Adrenal gland (tissue), 12 donors: ENCODE measurements around the gene RPTOR. TPM values are rescaled to one million over a fixed set of nuclear protein-coding genes. Genes with fewer than 3 reads are reported as not detected.

ENCODE experiments used
- DNase-seq, 7 donors: peaks; one replicate each; pipeline ENCODE4 v3.0.0-alpha.2; 2019 to 2020
- H3K27ac ChIP-seq, 5 donors: fragments of 200-600 bp; sonication (generic) in 4 of 5; 1 replicate in 3 of 5; 2 replicates in 2 of 5; pipeline versions ENCODE4 v1.5.1 to v1.8.0; 2016 to 2020; ENCODE audit warnings: mild to moderate bottlenecking in 1 of 5
- H3K27me3 ChIP-seq: fragments of 200-600 bp; 2 replicates; pipeline ENCODE4 v1.8.0; 2021
- H3K36me3 ChIP-seq, 2 donors: fragments of 200-600 bp; replicated peaks in 1 of 2; 1 replicate in 1 of 2; 2 replicates in 1 of 2; pipeline versions ENCODE4 v1.5.1 to v1.8.0; 2018 to 2022
- H3K4me1 ChIP-seq, 2 donors: fragments of 200-600 bp; replicated peaks in 1 of 2; 1 replicate in 1 of 2; 2 replicates in 1 of 2; pipeline versions ENCODE4 v1.5.1 to v1.8.0; 2018 to 2021
- H3K4me3 ChIP-seq, 4 donors: fragments of 200-600 bp; sonication (generic) in 3 of 4; one replicate each; pipeline ENCODE4 v1.5.1; 2016 to 2018
- H3K9me3 ChIP-seq, 3 donors: fragments of 200-600 bp; sonication (generic) in 1 of 3; replicated peaks in 1 of 3; 1 replicate in 2 of 3; 2 replicates in 1 of 3; pipeline versions ENCODE4 v1.5.1 to v1.8.0; 2016 to 2021
- POLR2A ChIP-seq, 2 donors: fragments of 450-650 bp; IDR thresholded peaks; one replicate each; pipeline ENCODE4 v1.6.1; 2017; ENCODE audit warnings: antibody characterized with exemption in 2 of 2, mild to moderate bottlenecking in 2 of 2, moderate library complexity in 1 of 2
- WGBS, 4 donors: extraction: QIAGEN DNeasy Blood & Tissue Kit in 2 of 4; methylation state at CpG; one replicate each; pipeline versions ENCODE4 v1.1.5 to v1.1.7; 2013 to 2017; 5-methylcytosine and 5-hydroxymethylcytosine counted together
- intact Hi-C, 2 donors: fragments of 100-400 bp; cut with DNase I; formaldehyde crosslinking; loops; one replicate each; pipeline versions ENCODE4 v1.14.1 to v1.15.0; 2022 to 2023
- polyA plus RNA-seq, 3 donors: library from polyadenylated mRNA; stranded (reverse); fragments of 200-250 nt in 2 of 3; fragments of 350-450 nt in 1 of 3; fragmentation: Illumina TruSeq in 1 of 3; extraction: RNeasy Lipid Tissue Mini Kit (QIAGEN cat#74804) in 1 of 3; gene quantifications; one replicate each; pipeline ENCODE4 v1.2.3, GENCODE V29; 2013 to 2014
- total RNA-seq, 9 donors: library from RNA; depleted of rRNA in 4 of 9; stranded (reverse); fragments of >200 nt in 4 of 9; fragments of 120-200 nt in 1 of 9; fragmentation: NEBNext Ultra II Directional in 1 of 9; extraction: Animal tissue kit (Norgen Biotek cat#: 25700) in 1 of 9; gene quantifications; one replicate each; pipeline versions ENCODE4 v1.1.0 to v1.2.4, GENCODE V29; 2013 to 2023
- TF ChIP-seq, protein P1 (sequence below), 6 experiments: fragments of 450-650 bp in 4 of 6; fragments of 200-600 bp in 2 of 6; sonication (generic) in 1 of 6; IDR thresholded peaks; 1 replicate in 5 of 6; 2 replicates in 1 of 6; pipeline versions ENCODE4 v1.5.1 to v1.8.0; 2016 to 2021; ENCODE audit warnings: antibody characterized with exemption in 6 of 6, mild to moderate bottlenecking in 2 of 6, moderate library complexity in 1 of 6
- donor health status: healthy with polysubstance abuse.
- donor health status: Bipolar disorder and iron deficiency.
- donor health status: DM: yes; HTN: yes; CAD: no.
- donor health status: DM: no; HTN: no; CAD: no.
- donor health status: DM: no; HTN: no; CAD: no.
- donor health status: DM: yes; HTN: yes; CAD: no.

Gene RPTOR
- total and polyA plus RNA-seq, 12 donors, result 9.7 to 53.3 (median 29.7) TPM

DNA sequence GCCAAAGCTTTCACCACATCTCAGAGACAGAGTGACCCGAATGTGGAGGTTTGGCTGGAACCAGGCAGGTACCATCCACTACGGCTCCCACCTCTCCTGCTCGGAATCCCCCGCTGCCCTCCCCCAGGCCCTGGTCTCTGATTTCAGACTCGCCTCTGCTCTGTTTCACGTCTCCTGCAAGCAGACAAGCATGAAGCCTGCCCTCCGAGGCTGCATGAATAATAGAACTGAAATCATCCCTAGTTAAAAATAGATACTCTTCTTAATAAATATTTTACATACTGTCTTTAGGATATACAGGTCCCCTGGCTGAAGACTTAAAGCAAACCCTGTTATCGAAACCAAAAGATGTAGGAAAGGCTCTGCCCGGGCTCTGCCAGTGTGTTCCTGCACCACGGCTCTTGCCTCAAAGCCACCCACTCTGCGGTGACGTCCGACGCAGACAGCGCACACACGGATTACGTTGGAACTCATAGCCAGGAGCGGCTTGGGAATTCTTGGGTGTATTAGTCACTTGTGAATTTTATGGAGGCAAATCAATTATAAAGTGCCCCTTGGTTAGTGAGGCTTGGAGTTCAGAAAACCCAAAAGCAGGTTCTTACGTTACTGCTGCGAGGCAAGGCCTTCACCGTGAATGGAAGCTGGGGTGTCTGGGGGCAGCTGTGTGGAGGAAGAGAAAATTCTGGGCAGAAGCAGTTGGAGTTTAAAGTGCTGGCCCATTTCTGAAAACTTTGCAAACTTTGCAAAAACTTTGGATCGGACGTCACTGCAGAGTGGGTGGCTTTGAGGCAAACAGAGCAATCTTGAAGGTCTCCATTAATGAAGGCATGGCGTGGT, 42.7 kb upstream of the RPTOR start:
- WGBS, 4 donors, result 82 to 92% (median 90%) methylated on average over 24 of the region's 24 CpGs
- Histone ChIP-seq H3K27me3 (no peaks in the 10 kb centered on the region), H3K27ac (no peak overlapping the region), H3K36me3 (no peaks in the 10 kb centered on the region), H3K9me3 (no peaks in the 10 kb centered on the region), H3K4me1 (no peaks in the 10 kb centered on the region), H3K4me3 (no peak overlapping the region)
- TF ChIP-seq, protein P1, sequence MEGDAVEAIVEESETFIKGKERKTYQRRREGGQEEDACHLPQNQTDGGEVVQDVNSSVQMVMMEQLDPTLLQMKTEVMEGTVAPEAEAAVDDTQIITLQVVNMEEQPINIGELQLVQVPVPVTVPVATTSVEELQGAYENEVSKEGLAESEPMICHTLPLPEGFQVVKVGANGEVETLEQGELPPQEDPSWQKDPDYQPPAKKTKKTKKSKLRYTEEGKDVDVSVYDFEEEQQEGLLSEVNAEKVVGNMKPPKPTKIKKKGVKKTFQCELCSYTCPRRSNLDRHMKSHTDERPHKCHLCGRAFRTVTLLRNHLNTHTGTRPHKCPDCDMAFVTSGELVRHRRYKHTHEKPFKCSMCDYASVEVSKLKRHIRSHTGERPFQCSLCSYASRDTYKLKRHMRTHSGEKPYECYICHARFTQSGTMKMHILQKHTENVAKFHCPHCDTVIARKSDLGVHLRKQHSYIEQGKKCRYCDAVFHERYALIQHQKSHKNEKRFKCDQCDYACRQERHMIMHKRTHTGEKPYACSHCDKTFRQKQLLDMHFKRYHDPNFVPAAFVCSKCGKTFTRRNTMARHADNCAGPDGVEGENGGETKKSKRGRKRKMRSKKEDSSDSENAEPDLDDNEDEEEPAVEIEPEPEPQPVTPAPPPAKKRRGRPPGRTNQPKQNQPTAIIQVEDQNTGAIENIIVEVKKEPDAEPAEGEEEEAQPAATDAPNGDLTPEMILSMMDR (IDR thresholded peaks at IDR 0.05), result no peak
- TF ChIP-seq POLR2A (IDR thresholded peaks at IDR 0.05), result no peak
- intact Hi-C loops, result no loop called here
- no peak for DNase-seq

- Histone ChIP-seq H3K27ac (no peak overlapping the region), H3K4me1 (no peaks in the 10 kb centered on the region), H3K36me3 (no peaks in the 10 kb centered on the region), H3K9me3 (no peaks in the 10 kb centered on the region), H3K27me3 (peaks cover 1% of the 10 kb centered on the region), H3K4me3 (no peak overlapping the region)
- intact Hi-C loops, result no loop called here
- WGBS, 4 donors, result 63 to 91% (median 88%) methylated on average over 3 to 5 of the region's 5 CpGs
- DNase-seq, result no peak
- TF ChIP-seq, protein P1 (IDR thresholded peaks at IDR 0.05), result no peak
- no peak for TF ChIP-seq POLR2A (IDR thresholded peaks at IDR 0.05)
These were observed 42.1 kb upstream of the RPTOR start for GRCh38 chr17:80502578-80502877.

GRCh38 chr17:80503031-80503430, 41.6 kb upstream of the RPTOR start:
- Histone ChIP-seq H3K27ac (no peak overlapping the region), H3K9me3 (no peaks in the 10 kb centered on the region), H3K36me3 (no peaks in the 10 kb centered on the region), H3K27me3 (peaks cover 6% of the 10 kb centered on the region), H3K4me1 (no peaks in the 10 kb centered on the region), H3K4me3 (no peak overlapping the region)
- 67 to 75% (median 73%) methylated on average over 1 to 2 of the region's 2 CpGs for WGBS, 4 donors
- DNase-seq, result no peak
- TF ChIP-seq, protein P1 (IDR thresholded peaks at IDR 0.05), result no peak
- TF ChIP-seq POLR2A (IDR thresholded peaks at IDR 0.05), result no peak
- intact Hi-C loops, result no loop called here

DNA sequence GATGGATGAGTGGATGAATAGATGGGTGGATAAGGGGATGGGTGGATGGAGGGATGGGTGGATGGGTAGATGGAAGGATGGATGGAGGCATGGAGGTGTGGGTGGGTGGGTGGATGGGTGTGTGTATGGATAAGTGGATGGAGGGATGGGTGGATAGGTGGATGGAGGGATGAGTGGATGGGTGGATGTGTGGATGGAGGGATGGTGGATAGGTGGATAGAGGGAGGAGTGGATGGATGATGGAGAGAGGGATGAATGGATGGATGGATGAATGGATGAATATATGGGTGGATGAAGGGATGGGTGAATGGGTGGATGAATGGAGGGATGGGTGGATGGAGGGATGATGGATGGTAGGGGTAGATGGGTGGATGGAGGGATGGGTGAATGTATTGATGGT, 40.7 kb upstream of the RPTOR start:
- TF ChIP-seq, protein P1 (IDR thresholded peaks at IDR 0.05), result no peak
- TF ChIP-seq POLR2A (IDR thresholded peaks at IDR 0.05), result no peak
- Histone ChIP-seq H3K36me3 (no peaks in the 10 kb centered on the region), H3K4me3 (no peak overlapping the region), H3K27ac (no peak overlapping the region), H3K4me1 (no peaks in the 10 kb centered on the region), H3K9me3 (no peaks in the 10 kb centered on the region), H3K27me3 (peaks cover 6% of the 10 kb centered on the region)
- intact Hi-C loops, result no loop called here
- DNase-seq, result no peak
